Esophagus muscularis mucosa (tissue), 3 donors: ENCODE measurements around the gene CCDC170.

ENCODE experiments used
- POLR2A ChIP-seq: fragments of 450-650 bp; IDR thresholded peaks from one replicate; pipeline ENCODE4 v1.6.1; 2017; ENCODE audit warnings: antibody characterized with exemption, moderate library complexity, mild to moderate bottlenecking, low read depth
- POLR2AphosphoS5 ChIP-seq, 2 donors: sonication (generic); formaldehyde crosslinking; IDR thresholded peaks; one replicate each; pipeline ENCODE4 v1.6.1; 2017; ENCODE audit warnings: antibody characterized with exemption in 2 of 2
- TF ChIP-seq, protein P1 (sequence below), 3 experiments: fragments of 200-600 bp in 2 of 3; fragments of 450-650 bp in 1 of 3; sonication (generic) in 2 of 3; IDR thresholded peaks; one replicate each; pipeline ENCODE4 v1.5.1; 2017 to 2019; ENCODE audit warnings: antibody characterized with exemption in 3 of 3, mild to moderate bottlenecking in 2 of 3, moderate library complexity in 1 of 3

DNA sequence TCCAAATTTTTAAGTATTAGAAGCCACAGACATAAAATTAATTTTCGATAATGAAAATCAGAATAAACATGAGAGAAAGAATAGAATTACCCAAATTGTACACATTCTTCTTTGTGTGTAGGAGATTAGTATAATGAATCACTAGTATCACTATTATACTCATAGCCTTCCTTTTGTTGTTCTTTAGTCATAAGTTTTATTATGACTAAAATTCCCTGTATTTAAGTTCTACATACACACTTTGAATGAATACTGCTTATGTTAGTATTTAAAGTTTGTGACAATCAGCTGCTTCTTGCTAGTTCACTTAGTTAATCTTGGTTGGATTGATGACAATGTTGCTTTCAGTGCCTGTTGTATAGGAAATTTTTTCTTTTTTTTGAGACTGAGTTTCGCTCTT, 72.7 kb downstream of the CCDC170 start:
- TF ChIP-seq, protein P1, sequence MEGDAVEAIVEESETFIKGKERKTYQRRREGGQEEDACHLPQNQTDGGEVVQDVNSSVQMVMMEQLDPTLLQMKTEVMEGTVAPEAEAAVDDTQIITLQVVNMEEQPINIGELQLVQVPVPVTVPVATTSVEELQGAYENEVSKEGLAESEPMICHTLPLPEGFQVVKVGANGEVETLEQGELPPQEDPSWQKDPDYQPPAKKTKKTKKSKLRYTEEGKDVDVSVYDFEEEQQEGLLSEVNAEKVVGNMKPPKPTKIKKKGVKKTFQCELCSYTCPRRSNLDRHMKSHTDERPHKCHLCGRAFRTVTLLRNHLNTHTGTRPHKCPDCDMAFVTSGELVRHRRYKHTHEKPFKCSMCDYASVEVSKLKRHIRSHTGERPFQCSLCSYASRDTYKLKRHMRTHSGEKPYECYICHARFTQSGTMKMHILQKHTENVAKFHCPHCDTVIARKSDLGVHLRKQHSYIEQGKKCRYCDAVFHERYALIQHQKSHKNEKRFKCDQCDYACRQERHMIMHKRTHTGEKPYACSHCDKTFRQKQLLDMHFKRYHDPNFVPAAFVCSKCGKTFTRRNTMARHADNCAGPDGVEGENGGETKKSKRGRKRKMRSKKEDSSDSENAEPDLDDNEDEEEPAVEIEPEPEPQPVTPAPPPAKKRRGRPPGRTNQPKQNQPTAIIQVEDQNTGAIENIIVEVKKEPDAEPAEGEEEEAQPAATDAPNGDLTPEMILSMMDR (IDR thresholded peaks at IDR 0.05): no peak
- TF ChIP-seq POLR2A: no peak
- no peak for TF ChIP-seq POLR2AphosphoS5 (IDR thresholded peaks at IDR 0.05)
